PFSK-1 (cell line): ENCODE measurements around the gene ZNF414.

Experiments
- FOXP2 ChIP-seq: optimal IDR thresholded peaks from 2 replicates; pipeline ENCODE3; 2011; ENCODE audit warnings: borderline replicate concordance, control low read depth, inconsistent platforms; ENCODE audit not compliant: insufficient read depth; ENCODE audit errors: extremely low read length, extremely low read depth
- POLR2AphosphoS5 ChIP-seq: IDR thresholded peaks from 2 replicates; pipeline ENCODE4 v1.6.1; 2012; ENCODE audit warnings: low read depth, mild to moderate bottlenecking, control low read depth, low read length, moderate library complexity
- SIN3A ChIP-seq: IDR thresholded peaks from 2 replicates; pipeline ENCODE4 v1.6.1; 2012; ENCODE audit warnings: mild to moderate bottlenecking, low read length, moderate library complexity, borderline replicate concordance; ENCODE audit not compliant: insufficient read depth
- TAF1 ChIP-seq: IDR thresholded peaks from 2 replicates; pipeline ENCODE4 v1.6.1; 2012; ENCODE audit warnings: low read length, control low read depth, borderline replicate concordance; ENCODE audit not compliant: insufficient read depth
- TF ChIP-seq, protein P1 (sequence below), 2 experiments: IDR thresholded peaks; 2 replicates each; pipeline versions ENCODE4 v1.6.1 to v1.8.0; 2011 to 2012; ENCODE audit warnings: low read depth in 2 of 2, low read length in 2 of 2, control low read depth in 1 of 2, inconsistent platforms in 1 of 2, mild to moderate bottlenecking in 1 of 2, moderate library complexity in 1 of 2; ENCODE audit not compliant: insufficient read depth in 1 of 2

The ZNF414 gene

DNA sequence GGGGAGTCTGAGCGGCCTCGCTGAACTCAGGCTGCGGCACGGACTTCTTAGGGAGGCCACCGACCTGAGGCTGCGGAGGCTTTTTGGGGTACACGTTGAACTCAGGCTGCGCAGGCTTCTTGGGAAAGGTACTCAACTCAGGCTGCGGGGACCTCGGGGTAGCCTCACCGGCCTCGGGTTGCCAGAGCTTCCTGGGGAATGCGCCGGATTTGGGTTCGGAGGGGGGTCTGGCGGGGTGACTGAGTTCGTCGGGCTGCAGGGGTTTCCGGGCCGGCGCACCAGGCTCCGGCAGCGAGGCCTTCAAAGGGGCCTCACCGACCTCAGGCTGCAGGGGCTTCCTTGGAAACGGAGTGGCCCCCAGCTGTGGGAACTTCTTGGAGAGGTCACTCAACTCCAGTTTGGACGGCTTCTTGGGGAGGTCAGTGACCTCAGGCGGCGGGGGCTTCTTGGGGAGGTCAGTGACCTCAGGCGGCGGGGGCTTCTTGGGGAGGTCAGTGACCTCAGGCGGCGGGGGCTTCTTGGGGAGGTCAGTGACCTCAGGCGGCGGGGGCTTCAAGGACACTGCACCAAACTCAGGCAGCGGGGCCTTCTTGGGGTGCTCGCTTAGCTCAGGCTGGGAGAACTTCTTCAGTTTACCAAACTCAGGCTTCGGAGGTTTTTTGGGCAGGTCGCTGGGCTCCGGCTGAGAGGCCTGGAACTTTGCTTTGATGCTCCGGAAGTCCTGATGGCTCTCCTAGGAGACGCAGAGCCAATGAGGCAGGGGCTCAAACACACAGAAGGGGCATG is 14.7 kb downstream of the ZNF414 start:
- no peak for TF ChIP-seq POLR2AphosphoS5
- TF ChIP-seq FOXP2 = no peak
- no peak for TF ChIP-seq SIN3A
- TF ChIP-seq, protein P1, sequence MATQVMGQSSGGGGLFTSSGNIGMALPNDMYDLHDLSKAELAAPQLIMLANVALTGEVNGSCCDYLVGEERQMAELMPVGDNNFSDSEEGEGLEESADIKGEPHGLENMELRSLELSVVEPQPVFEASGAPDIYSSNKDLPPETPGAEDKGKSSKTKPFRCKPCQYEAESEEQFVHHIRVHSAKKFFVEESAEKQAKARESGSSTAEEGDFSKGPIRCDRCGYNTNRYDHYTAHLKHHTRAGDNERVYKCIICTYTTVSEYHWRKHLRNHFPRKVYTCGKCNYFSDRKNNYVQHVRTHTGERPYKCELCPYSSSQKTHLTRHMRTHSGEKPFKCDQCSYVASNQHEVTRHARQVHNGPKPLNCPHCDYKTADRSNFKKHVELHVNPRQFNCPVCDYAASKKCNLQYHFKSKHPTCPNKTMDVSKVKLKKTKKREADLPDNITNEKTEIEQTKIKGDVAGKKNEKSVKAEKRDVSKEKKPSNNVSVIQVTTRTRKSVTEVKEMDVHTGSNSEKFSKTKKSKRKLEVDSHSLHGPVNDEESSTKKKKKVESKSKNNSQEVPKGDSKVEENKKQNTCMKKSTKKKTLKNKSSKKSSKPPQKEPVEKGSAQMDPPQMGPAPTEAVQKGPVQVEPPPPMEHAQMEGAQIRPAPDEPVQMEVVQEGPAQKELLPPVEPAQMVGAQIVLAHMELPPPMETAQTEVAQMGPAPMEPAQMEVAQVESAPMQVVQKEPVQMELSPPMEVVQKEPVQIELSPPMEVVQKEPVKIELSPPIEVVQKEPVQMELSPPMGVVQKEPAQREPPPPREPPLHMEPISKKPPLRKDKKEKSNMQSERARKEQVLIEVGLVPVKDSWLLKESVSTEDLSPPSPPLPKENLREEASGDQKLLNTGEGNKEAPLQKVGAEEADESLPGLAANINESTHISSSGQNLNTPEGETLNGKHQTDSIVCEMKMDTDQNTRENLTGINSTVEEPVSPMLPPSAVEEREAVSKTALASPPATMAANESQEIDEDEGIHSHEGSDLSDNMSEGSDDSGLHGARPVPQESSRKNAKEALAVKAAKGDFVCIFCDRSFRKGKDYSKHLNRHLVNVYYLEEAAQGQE (IDR thresholded peaks at IDR 0.05; ENCODE audit: insufficient read depth in 1 of 2, low read depth in 2 of 2, low read length in 2 of 2) = no peak
- TF ChIP-seq TAF1 = no peak

DNA sequence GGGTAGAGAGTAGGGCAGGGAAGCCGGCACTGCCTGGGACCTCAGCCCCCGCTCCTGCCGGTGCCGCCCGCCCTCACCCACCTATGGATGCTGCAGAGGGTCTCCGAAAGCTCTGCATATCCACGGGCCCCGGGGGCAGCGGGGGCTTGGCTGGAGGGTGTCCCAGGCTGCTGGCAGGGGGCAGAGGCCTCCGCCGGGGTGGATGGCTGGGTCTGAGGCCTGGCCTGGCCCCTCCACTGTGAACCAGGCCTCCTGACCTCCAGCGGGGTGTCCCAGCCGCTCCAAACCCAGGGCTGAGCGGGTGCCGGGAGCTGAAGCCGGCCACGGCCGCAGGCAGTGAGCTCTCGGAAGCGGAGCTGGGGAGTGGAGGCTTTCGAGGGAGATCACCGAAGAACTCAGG is 15.7 kb downstream of the ZNF414 start:
- no peak for TF ChIP-seq FOXP2
- no peak for TF ChIP-seq SIN3A
- TF ChIP-seq TAF1 = no peak
- TF ChIP-seq, protein P1 (IDR thresholded peaks at IDR 0.05; ENCODE audit: insufficient read depth in 1 of 2, low read depth in 2 of 2, low read length in 2 of 2) = no peak
- no peak for TF ChIP-seq POLR2AphosphoS5

DNA sequence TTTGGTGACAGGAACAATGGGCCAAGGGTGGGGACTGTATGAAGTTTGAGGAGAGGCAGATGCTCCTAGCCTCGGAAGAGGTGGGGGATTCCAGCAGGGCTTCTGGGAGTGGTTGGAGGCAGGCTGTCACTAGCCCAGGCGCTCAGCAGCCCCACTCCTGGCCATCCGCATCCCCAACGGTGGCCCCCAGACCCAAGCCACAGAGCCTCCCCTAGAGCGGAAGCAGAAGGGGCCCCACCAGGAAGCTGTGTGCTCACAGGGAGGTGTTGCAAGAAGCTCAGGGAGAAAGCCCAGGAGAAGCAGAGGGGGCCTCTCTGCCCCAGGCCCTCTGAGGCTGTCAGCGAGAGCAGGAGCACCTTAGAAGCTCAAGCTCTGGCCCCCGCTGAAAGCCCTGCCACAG is 19.8 kb downstream of the ZNF414 start:
- TF ChIP-seq TAF1 = no peak
- TF ChIP-seq, protein P1 (IDR thresholded peaks at IDR 0.05; ENCODE audit: insufficient read depth in 1 of 2, low read depth in 2 of 2, low read length in 2 of 2) = no peak
- no peak for TF ChIP-seq FOXP2
- no peak for TF ChIP-seq POLR2AphosphoS5
- no peak for TF ChIP-seq SIN3A

DNA sequence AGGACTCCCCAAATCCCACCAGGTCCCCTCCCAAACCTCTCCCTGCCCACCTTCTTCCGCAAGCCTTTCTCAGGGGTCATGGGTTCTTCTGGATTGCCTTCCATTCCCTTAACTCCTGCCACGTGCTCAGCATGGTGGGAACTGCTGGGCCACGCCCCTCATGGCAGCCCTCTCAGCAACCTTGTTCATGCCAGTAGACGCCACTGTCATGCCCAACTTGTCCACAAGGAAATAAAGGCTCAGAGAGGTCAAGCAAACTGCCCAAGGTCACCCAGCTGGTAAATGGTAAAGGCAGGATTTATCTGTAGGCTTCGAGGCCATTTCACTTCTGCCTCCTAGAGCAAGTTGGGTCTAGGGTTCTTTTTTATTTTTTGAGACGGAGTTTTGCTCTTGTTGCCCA is 22.4 kb downstream of the ZNF414 start:
- no peak for TF ChIP-seq SIN3A
- TF ChIP-seq POLR2AphosphoS5 = no peak
- no peak for TF ChIP-seq TAF1
- TF ChIP-seq FOXP2 = no peak
- TF ChIP-seq, protein P1 (IDR thresholded peaks at IDR 0.05; ENCODE audit: insufficient read depth in 1 of 2, low read depth in 2 of 2, low read length in 2 of 2) = no peak

DNA sequence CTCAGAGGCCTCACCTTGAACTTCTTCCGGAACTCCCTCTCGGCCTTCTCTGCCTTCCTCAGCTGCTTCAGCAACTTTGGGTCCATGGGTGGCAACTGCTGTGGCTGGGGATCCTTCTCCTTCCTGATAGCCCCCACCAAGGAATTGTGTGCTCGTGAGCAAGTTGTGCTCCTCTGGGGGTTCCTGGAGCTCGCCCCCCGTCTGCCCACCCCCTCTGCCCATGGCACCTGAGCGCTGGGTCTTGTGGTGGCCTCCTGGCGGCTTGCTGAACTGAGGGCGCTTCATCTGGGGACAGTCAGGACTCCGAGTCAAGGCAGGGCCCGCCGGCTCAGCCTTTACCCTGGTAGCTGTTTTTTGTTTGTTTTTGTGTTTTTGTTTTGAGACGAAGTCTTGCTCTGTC is 23.1 kb downstream of the ZNF414 start:
- TF ChIP-seq POLR2AphosphoS5 (no peak), FOXP2 (no peak), SIN3A (no peak), TAF1 (no peak)
- TF ChIP-seq, protein P1 (IDR thresholded peaks at IDR 0.05; ENCODE audit: insufficient read depth in 1 of 2, low read depth in 2 of 2, low read length in 2 of 2) = no peak
